ENCODE results near the gene HOTAIR.

The HOTAIR gene

GRCh38 chr12:53977596-53978445 lies 3.1 kb upstream of the HOTAIR start:
- no peak for DNase-seq (ENCODE audit: low spot score)
- no peak for TF ChIP-seq CTCF (IDR thresholded peaks at IDR 0.05; ENCODE audit: extremely low read depth, missing control alignments)

- no peak for TF ChIP-seq CTCF (IDR thresholded peaks at IDR 0.05; ENCODE audit: extremely low read depth, missing control alignments)
- DNase-seq (ENCODE audit: low spot score) = no peak
Observed at GRCh38 chr12:53976823-53977595, 2.3 kb upstream of the HOTAIR start.

GRCh38 chr12:53976172-53976822 lies 1.5 kb upstream of the HOTAIR start:
- no peak for TF ChIP-seq CTCF (IDR thresholded peaks at IDR 0.05; ENCODE audit: extremely low read depth, missing control alignments)
- DNase-seq (ENCODE audit: low spot score) = no peak

GRCh38 chr12:53975479-53976152 lies 862 bp upstream of the HOTAIR start:
- TF ChIP-seq CTCF (IDR thresholded peaks at IDR 0.05; ENCODE audit: extremely low read depth, missing control alignments) = no peak
- no peak for DNase-seq (ENCODE audit: low spot score)

GRCh38 chr12:53975064-53975471 lies 314 bp upstream of the HOTAIR start:
- DNase-seq (ENCODE audit: low spot score) = no peak
- no peak for TF ChIP-seq CTCF (IDR thresholded peaks at IDR 0.05; ENCODE audit: extremely low read depth, missing control alignments)

- no peak for TF ChIP-seq CTCF (IDR thresholded peaks at IDR 0.05; ENCODE audit: extremely low read depth, missing control alignments)
- no peak for DNase-seq (ENCODE audit: low spot score)
Observed at GRCh38 chr12:53973236-53974042, 1.3 kb downstream of the HOTAIR start.
